ENCODE results near the gene ITIH2.

Gene ITIH2

DNA sequence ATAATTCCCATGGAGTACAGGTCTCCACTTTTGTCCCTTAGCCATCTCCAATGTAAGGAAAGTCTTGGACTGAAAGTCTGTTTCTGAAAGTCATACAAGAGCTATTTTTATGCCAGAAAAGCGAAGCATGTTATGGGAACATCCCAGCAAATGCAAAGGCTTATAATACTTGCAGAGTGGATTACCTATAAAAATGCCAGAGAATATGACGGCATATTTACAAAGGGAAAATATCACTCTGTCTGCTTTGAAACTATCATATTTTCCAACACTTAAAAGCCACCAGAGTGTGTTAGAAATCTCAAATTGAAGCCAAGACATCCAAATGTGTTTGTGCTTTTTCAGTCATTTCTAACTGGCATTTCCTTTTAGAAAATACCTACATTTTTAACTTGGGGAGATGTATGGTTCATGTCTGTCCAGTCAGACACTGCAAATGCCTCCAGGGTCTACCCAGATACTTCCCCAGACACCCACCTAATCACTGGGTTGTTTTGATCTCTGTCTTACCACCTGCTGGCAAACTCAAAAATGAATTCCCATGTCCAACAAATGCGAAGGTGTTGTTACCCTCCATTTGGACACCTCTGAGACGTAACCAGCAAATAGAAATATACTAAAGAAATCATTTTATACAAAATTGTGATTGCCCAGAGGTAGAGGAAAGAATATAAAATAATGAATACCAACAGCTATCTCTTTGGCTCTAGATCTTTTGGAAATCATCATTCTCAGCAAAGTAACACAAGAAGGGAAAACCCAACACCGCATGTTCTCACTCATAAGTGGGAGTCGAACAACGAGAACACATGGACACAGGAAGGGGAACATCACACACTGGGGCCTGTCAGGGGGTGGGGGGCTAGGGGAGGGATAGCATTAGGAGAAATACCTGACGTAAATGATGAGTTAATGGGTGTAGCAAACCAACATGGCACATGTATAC lies 1.2 kb downstream of the ITIH2 start:
- H3K9me3 ChIP-seq: no peaks in the 10 kb centered on the region
- peaks cover 54% of the 10 kb centered on the region for H3K27me3 ChIP-seq
- no peaks in the 10 kb centered on the region for H3K36me3 ChIP-seq
- DNase-seq: no peak
- TF ChIP-seq, protein P1, sequence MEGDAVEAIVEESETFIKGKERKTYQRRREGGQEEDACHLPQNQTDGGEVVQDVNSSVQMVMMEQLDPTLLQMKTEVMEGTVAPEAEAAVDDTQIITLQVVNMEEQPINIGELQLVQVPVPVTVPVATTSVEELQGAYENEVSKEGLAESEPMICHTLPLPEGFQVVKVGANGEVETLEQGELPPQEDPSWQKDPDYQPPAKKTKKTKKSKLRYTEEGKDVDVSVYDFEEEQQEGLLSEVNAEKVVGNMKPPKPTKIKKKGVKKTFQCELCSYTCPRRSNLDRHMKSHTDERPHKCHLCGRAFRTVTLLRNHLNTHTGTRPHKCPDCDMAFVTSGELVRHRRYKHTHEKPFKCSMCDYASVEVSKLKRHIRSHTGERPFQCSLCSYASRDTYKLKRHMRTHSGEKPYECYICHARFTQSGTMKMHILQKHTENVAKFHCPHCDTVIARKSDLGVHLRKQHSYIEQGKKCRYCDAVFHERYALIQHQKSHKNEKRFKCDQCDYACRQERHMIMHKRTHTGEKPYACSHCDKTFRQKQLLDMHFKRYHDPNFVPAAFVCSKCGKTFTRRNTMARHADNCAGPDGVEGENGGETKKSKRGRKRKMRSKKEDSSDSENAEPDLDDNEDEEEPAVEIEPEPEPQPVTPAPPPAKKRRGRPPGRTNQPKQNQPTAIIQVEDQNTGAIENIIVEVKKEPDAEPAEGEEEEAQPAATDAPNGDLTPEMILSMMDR (IDR thresholded peaks at IDR 0.05; ENCODE audit: low read depth, low read length): no peak
- H3K4me3 ChIP-seq (ENCODE audit: low read depth, low read length): no peak overlapping the region
- H3K4me1 ChIP-seq: no peaks in the 10 kb centered on the region

DNA sequence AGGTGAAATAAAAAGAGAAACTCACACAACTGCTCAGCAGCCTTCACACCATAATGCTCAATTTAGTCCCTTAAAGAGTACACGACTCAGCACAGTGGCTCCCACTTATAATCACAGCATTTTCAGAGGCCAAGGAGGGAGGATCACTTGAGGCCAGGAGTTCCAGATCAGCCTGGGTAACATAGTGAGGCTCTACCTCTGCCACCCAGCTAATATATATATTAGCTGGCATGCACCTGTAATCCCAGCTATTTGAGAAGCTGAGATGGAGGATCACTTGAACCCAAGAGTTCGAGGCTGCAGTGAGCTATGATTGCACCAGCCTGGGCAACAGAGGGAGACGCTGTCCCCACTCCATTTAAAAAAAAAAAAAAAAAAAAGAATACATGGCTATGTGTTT lies 2.2 kb downstream of the ITIH2 start:
- DNase-seq: no peak
- Histone ChIP-seq H3K36me3 (no peaks in the 10 kb centered on the region), H3K27me3 (peaks cover 54% of the 10 kb centered on the region), H3K4me3 (ENCODE audit: low read depth, low read length) (no peak overlapping the region), H3K9me3 (no peaks in the 10 kb centered on the region), H3K4me1 (no peaks in the 10 kb centered on the region)
- TF ChIP-seq, protein P1 (IDR thresholded peaks at IDR 0.05; ENCODE audit: low read depth, low read length): no peak

DNA sequence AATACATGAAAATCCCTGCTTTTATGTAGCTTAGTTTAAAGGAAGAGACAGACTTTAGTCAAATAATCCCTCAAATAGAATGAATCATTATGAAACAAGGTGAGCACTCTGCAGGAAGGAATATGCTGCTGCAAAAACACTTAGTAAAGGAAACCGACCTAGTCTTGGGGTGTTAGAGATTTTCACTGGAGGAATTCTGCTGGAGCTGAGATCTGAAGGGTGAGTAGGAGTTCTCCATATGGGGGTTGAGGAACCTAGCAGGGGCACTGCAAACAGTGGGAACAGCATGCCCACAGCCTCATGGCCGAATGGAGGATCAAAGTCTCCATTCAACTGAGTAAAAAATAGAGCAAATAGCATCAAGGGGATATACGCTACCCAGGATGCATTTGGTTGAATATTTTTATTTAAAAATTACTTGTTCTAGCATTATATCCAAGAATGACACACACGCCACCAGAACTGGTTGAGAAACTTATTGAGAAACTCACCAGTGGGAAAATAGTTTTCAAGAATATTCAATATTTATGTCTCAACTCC lies 3.5 kb downstream of the ITIH2 start:
- TF ChIP-seq, protein P1 (IDR thresholded peaks at IDR 0.05; ENCODE audit: low read depth, low read length): no peak
- DNase-seq: no peak
- Histone ChIP-seq H3K27me3 (peaks cover 54% of the 10 kb centered on the region), H3K4me3 (ENCODE audit: low read depth, low read length) (no peak overlapping the region), H3K36me3 (no peaks in the 10 kb centered on the region), H3K9me3 (no peaks in the 10 kb centered on the region), H3K4me1 (no peaks in the 10 kb centered on the region)

DNA sequence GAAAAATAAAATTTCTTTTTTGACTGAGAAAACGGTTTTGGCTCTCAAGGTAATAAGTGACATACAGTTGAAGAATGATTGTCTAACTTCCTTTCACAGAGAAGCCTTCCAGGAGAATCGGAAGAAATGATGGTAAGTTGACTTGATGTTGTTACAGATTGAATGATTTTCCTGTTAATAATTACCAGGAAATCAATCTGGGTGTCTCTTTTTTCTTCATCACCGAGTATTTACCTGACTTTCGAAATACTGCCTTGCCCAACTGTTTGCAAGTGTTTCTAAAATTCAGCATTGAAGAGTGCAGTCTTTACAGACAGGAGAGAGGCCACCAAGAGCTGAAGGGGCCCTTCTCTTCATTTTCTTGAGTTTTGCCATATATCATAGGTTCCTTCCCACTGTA lies 4.0 kb downstream of the ITIH2 start:
- TF ChIP-seq, protein P1 (IDR thresholded peaks at IDR 0.05; ENCODE audit: low read depth, low read length): no peak

DNA sequence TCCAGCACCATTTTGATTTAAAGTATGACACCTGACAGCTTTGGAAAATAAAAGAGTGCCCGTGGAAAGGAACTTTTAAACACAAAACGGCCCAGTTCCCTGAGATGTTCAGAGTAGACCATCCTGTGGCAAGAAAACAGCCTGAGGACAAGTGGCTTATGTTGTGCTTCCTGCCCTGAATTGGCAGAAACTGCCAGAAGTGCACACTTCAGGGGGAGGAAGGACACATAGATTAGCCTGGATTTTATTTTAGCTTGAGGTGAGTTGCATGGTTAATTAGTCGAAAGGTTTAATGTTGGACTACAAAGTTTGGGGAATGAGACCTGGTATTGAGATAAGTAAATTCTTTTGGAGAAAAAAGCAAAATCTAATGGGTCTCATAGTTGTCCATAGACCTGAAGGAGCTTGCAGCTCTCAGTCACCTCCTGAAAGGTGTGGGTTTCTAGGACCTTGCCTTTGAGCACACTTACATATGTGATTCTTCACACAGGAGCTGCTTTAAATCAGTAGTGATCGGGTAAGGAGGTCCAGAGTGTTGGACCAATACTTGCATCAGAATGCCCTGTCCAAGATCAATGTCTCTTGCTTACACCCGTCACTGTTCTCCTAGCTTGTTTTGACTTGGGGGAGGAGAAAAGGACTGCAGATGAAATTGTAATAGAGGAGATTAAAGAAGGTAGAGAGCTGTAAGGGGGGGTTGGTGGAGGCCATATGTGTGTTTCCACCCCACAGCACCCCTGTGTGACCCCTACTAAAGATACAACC lies 4.9 kb downstream of the ITIH2 start:
- Histone ChIP-seq H3K9me3 (no peaks in the 10 kb centered on the region), H3K27me3 (peaks cover 43% of the 10 kb centered on the region), H3K4me1 (no peaks in the 10 kb centered on the region), H3K36me3 (no peaks in the 10 kb centered on the region), H3K4me3 (ENCODE audit: low read depth, low read length) (no peak overlapping the region)
- DNase-seq: no peak
- TF ChIP-seq, protein P1 (IDR thresholded peaks at IDR 0.05; ENCODE audit: low read depth, low read length): no peak

More for the DNA sequence above, 4.0 kb downstream of the ITIH2 start:
- H3K9me3 ChIP-seq: no peaks in the 10 kb centered on the region
- peaks cover 49% of the 10 kb centered on the region for H3K27me3 ChIP-seq
- no peak for DNase-seq
- no peaks in the 10 kb centered on the region for H3K4me1 ChIP-seq
- H3K36me3 ChIP-seq: no peaks in the 10 kb centered on the region
- no peak overlapping the region for H3K4me3 ChIP-seq (ENCODE audit: low read depth, low read length)

Measured in BE2C (cell line).